ENCODE data around the gene TPCN1.

The TPCN1 gene

GRCh38 chr12:113231235-113232088 lies 10.2 kb downstream of the TPCN1 start:
- TF ChIP-seq, protein P1, sequence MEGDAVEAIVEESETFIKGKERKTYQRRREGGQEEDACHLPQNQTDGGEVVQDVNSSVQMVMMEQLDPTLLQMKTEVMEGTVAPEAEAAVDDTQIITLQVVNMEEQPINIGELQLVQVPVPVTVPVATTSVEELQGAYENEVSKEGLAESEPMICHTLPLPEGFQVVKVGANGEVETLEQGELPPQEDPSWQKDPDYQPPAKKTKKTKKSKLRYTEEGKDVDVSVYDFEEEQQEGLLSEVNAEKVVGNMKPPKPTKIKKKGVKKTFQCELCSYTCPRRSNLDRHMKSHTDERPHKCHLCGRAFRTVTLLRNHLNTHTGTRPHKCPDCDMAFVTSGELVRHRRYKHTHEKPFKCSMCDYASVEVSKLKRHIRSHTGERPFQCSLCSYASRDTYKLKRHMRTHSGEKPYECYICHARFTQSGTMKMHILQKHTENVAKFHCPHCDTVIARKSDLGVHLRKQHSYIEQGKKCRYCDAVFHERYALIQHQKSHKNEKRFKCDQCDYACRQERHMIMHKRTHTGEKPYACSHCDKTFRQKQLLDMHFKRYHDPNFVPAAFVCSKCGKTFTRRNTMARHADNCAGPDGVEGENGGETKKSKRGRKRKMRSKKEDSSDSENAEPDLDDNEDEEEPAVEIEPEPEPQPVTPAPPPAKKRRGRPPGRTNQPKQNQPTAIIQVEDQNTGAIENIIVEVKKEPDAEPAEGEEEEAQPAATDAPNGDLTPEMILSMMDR (IDR thresholded peaks at IDR 0.05; ENCODE audit: low read length, missing control alignments): no peak
- DNase-seq (ENCODE audit: low read depth): peak; percentile 72
- no peak overlapping the region for H3K4me3 ChIP-seq (replicated peaks; ENCODE audit: low read depth, low read length)

- H3K4me3 ChIP-seq (replicated peaks; ENCODE audit: low read depth, low read length): no peak overlapping the region
- no peak for DNase-seq (ENCODE audit: low read depth)
- TF ChIP-seq, protein P1 (IDR thresholded peaks at IDR 0.05; ENCODE audit: low read length, missing control alignments): no peak
Measured at GRCh38 chr12:113232089-113232839, 11.0 kb downstream of the TPCN1 start.

DNA sequence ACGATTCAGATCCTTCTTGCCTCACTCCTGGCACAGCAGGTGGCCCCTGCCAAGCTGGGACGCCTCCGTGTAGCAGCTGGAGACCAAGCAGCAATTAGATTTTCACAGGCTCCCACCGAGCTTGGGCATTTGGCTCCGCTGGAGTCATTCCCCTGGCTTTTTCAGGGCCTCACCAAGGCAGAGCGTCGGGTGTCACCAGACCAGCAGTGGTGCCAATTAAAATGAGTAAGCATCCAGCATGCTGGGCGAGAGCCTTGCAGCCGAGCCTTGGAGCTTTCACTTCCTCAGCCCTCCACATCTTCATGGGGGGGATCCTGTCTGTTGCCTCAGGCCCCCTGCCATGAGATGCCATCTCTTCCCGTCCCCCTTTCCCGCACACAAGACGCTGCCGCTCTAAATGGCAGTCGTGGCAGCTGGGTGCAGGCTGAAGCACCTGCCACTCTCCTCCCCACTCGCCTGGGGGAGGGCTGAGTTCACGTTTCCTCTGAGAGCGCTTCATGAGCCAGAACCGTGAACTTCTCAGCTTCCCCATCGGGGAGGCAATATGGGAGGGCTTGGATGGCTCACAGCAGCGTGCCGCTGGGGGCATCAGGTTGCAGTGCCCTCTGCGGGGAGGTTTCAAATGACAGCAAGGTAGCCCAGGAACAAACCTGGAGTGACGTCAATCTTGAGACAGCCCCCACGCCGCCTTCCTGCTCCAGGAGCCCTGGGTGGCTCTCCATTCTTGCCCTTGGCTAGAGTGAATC lies 11.7 kb downstream of the TPCN1 start:
- no peak overlapping the region for H3K4me3 ChIP-seq (replicated peaks; ENCODE audit: low read depth, low read length)
- TF ChIP-seq, protein P1 (IDR thresholded peaks at IDR 0.05; ENCODE audit: low read length, missing control alignments): no peak
- no peak for DNase-seq (ENCODE audit: low read depth)

GRCh38 chr12:113233967-113234366 lies 12.7 kb downstream of the TPCN1 start:
- TF ChIP-seq, protein P1 (IDR thresholded peaks at IDR 0.05; ENCODE audit: low read length, missing control alignments): no peak
- H3K4me3 ChIP-seq (replicated peaks; ENCODE audit: low read depth, low read length): no peak overlapping the region
- no peak for DNase-seq (ENCODE audit: low read depth)

GRCh38 chr12:113234483-113234882 lies 13.2 kb downstream of the TPCN1 start:
- no peak overlapping the region for H3K4me3 ChIP-seq (replicated peaks; ENCODE audit: low read depth, low read length)
- no peak for DNase-seq (ENCODE audit: low read depth)
- TF ChIP-seq, protein P1 (IDR thresholded peaks at IDR 0.05; ENCODE audit: low read length, missing control alignments): no peak

- no peak for DNase-seq (ENCODE audit: low read depth)
- TF ChIP-seq, protein P1 (IDR thresholded peaks at IDR 0.05; ENCODE audit: low read length, missing control alignments): no peak
- H3K4me3 ChIP-seq (replicated peaks; ENCODE audit: low read depth, low read length): no peak overlapping the region
Measured at GRCh38 chr12:113235976-113236375, 14.7 kb downstream of the TPCN1 start.
